Stimulated activated naive CD8-positive, alpha-beta T cell treated with anti-CD3 and anti-CD28 coated beads, Interleukin-15, Interleukin-2, amounts not matched to agents 100 U/mL and 50 U/mL, for 24 hours (primary cell): ENCODE results near the gene EP400.

Source experiments
- ATAC-seq: fragments of 150-1000 bp; cut with Tn5 transposase; one replicate; pipeline ENCODE4 v1.10.0; 2021
- DNase-seq: peaks from one replicate; pipeline ENCODE4 v3.0.0; 2021

Gene EP400

DNA sequence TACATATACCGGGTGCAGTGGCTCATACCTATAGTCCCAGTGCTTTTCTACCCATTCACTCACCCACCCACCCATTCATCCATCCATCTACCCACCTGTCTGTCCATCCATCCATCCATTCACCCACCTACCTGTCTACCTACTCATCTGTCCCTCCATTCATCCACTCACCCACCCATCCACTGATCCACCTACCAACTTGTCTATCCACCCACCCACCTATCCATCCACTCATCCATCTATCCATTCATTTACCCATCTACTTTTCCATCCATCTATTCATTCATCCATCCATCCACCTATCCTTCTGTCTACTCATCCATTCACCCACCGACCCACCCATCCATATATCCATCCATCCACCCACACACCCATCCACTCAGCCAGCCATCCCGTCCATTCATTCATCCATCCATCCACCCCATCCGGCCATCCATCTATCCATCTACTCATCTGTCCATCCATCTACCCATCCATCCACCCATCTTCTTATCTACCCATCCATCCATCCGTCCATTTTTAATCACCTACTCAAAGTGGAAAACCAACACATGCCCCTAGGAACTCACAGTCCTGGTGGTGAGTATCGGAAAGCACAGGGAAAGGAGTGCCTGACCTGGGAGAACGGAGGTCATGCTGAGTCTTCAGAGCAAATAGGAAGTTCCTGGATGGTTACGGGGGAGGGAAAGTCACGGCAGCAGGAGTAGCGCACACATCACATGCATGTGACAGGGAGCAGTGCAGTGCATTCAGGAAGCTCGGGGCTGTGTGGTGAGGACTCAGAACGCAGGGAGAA, 174.4 kb downstream of the EP400 start:
- ATAC-seq (no peak), DNase-seq (no peak)

DNA sequence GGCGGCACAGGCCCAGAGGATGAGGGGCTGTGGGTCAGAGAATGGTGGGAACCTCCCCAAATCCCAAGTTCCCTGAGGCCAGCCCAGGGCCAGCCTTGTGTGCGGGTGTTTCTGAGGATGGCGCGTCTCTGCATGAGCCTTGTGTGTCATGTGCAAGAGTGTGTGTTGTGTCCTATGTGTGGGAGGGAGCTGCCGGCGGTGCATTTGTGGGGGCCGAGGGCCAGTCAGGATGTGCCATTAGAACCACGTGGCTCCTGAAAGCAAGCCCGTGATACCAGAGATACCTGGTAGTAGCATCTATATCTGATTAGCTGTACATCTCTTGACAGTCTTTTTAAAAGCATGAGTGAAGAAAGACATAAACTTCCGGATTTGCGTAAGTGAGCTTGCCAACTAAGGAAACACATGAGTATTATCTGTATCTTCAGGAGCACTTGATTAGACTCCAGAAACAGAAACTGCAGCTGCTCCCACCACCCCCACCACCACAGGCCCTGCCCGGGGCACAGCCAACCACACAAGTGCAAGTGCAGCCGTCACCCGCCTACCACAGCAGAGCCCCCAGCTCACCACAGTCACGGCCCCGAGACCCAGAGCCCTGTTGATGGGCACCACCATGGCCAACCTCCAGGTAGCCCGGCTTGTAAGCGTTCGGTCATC, 175.2 kb downstream of the EP400 start:
- ATAC-seq: peak; percentile 14
- DNase-seq: no peak

DNA sequence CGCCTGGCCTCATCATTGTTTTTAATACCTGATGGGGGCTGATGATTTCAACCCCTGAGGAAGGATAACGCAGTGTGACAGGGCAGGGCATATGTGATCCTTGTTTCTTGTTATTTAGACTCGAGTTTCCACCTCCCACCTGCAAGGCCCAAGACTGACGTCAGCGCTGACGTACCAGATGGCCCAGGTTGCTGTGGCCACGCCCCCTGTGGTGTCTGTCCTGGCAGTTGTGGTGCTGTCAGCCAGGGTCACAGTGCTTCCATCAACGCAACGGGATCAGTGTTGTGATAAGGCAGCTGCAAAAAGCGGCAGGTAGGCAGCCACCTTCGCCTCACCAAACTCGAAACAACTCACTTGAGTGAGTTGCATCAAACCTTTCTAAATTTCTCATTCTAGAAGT, 176.0 kb downstream of the EP400 start:
- ATAC-seq (no peak), DNase-seq (no peak)

DNA sequence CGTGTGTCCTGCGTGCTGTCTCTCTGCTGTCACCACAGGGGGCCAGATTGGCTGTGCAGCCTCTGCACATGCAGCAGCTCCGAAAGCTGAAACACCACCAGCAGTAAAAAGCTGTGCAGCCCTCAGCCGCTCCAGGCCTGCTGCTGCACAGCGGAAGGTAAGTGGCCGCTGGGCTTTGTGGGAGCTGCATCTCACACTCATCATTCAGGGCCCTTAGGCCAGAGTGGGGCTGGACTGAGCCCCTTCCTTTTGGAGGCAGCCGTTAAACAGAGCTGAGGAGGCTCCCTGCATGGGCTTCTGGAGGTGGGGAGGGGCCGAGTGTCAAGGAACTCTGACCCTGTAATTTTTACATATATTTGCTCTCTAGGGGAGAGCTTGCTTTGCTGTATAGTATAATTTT, 177.3 kb downstream of the EP400 start:
- no peak for DNase-seq
- no peak for ATAC-seq

DNA sequence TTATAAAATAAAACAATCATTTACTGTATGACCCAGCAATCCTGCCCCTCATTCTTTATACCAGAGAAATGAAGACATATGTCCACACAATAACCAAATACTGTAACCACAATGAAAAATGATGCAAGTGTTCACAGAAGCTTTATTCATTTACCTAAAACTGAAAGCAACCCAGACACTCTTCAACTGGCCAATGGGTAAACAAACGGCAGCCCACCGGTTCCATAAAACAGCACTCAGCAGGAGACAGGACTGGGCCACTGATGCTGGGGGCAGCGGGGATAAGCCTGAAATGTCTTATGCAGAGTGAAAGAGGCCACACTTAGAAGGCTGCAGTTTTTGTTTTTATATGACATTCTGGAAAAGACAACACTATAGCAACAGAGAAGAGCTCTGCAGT, 179.3 kb downstream of the EP400 start:
- no peak for DNase-seq

DNA sequence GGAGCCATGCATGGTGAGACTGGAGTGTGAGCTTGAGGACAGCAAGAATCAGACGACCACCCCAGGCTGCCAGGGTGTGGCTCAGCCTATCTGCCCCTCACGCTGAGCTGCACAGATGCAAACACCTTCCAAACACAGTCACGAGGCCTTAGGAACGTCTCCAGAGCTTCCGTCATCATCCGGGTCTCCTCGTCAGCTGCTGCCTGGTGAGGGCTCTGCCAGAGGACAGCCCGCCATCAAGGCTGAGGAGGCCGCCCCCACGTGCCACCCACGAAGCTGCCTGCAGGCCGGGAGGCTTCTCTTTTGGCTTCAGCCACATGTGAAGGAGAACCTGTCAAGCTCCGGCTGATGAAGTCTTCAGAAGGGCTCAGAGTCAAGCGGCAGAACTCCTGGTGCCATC, 180.9 kb downstream of the EP400 start:
- ATAC-seq (no peak), DNase-seq (no peak)

More for the DNA sequence above, 179.3 kb downstream of the EP400 start:
- no peak for ATAC-seq
